OCI-LY7 (cell line): ENCODE results near the gene PIWIL1. TPM values are rescaled to one million over a fixed set of nuclear protein-coding genes. Genes with fewer than 3 reads are reported as not detected.

Source experiments
- BruUV-seq: library from RNA; stranded (reverse); fragments of 400-500 nt; replicated peaks from 2 replicates; lab custom pipeline; 2021; lab: Mats Ljungman, UMichigan
- CTCF ChIA-PET: fragments of 300-600 bp; sonication (Branson Sonifier 250); formaldehyde crosslinking; loops from one replicate; lab custom pipeline; 2022; ENCODE audit warnings: antibody characterized with exemption; ENCODE audit not compliant: unreplicated experiment; lab: Charles Lee
- POLR2A ChIA-PET: fragments of 300-600 bp; sonication (Branson Sonifier 250); formaldehyde crosslinking; loops from one replicate; lab custom pipeline; 2022; ENCODE audit warnings: antibody characterized with exemption; lab: Charles Lee
- DNase-seq: peaks from one replicate; pipeline ENCODE4 v3.0.0-alpha.2; 2015; ENCODE audit warnings: low spot score
- H2AFZ ChIP-seq: fragments of 200-600 bp; sonication (generic), shearing (Covaris generic); 2 replicates; pipeline ENCODE4 v1.6.1; 2014; ENCODE audit warnings: mild to moderate bottlenecking, antibody characterized with exemption, low read length, moderate library complexity
- H3K27ac ChIP-seq: fragments of 200-600 bp; sonication (generic); 2 replicates; pipeline ENCODE4 v1.5.1; 2014; ENCODE audit warnings: mixed run types, low read depth, mild to moderate bottlenecking, moderate library complexity, low read length, inconsistent platforms; ENCODE audit not compliant: poor library complexity, severe bottlenecking
- H3K36me3 ChIP-seq: fragments of 200-600 bp; sonication (generic); 2 replicates; pipeline ENCODE4 v1.6.1; 2014; ENCODE audit warnings: mild to moderate bottlenecking, antibody characterized with exemption, low read length, moderate library complexity, mixed read lengths; ENCODE audit not compliant: insufficient read depth
- H3K4me1 ChIP-seq: fragments of 200-600 bp; sonication (generic); 2 replicates; pipeline ENCODE4 v1.5.1; 2014; ENCODE audit warnings: mild to moderate bottlenecking, low read length; ENCODE audit not compliant: insufficient read depth, poor library complexity, severe bottlenecking
- H3K4me2 ChIP-seq: fragments of 200-600 bp; sonication (generic); 2 replicates; pipeline ENCODE4 v1.6.1; 2014; ENCODE audit warnings: mild to moderate bottlenecking, low read length
- H3K4me3 ChIP-seq: fragments of 200-600 bp; sonication (generic); 2 replicates; pipeline ENCODE4 v1.5.1; 2014; ENCODE audit warnings: mild to moderate bottlenecking, low read depth, low read length; ENCODE audit not compliant: poor library complexity, severe bottlenecking
- H3K79me2 ChIP-seq: fragments of 200-600 bp; sonication (generic); 2 replicates; pipeline ENCODE4 v1.6.1; 2016; ENCODE audit warnings: low read depth, mild to moderate bottlenecking, low read length, moderate library complexity, mixed read lengths; ENCODE audit not compliant: insufficient read depth
- H3K9me2 ChIP-seq: fragments of 200-600 bp; sonication (generic); 2 replicates; pipeline ENCODE4 v1.6.1; 2016; ENCODE audit warnings: mild to moderate bottlenecking, low read length, mixed read lengths; ENCODE audit not compliant: insufficient read depth
- H3K9me3 ChIP-seq: fragments of 200-600 bp; sonication (generic); 2 replicates; pipeline ENCODE4 v1.6.1; 2014; ENCODE audit warnings: mild to moderate bottlenecking, mixed run types, low read length, mixed read lengths
- H4K20me1 ChIP-seq: fragments of 200-600 bp; sonication (generic); 2 replicates; pipeline ENCODE4 v1.6.1; 2014; ENCODE audit warnings: mild to moderate bottlenecking, antibody characterized with exemption, low read length, moderate library complexity, mixed read lengths; ENCODE audit not compliant: insufficient read depth
- CTCF ChIP-seq: fragments of 200-600 bp; sonication (generic); conservative IDR thresholded peaks from 2 replicates; pipeline ENCODE4 v1.5.1; 2014; ENCODE audit warnings: mild to moderate bottlenecking, antibody characterized with exemption, low read length, moderate library complexity, mixed read lengths
- EZH2phosphoT487 ChIP-seq: fragments of 200-600 bp; sonication (generic); IDR thresholded peaks from 2 replicates; pipeline ENCODE4 v1.6.1; 2018; ENCODE audit warnings: low read depth, borderline replicate concordance, mild to moderate bottlenecking, mixed run types, antibody characterized with exemption, low read length, moderate library complexity, mixed read lengths
- intact Hi-C: fragments of 100-400 bp; cut with micrococcal nuclease; formaldehyde crosslinking; loops from one replicate; pipeline ENCODE4 v1.10.0; 2022; ENCODE audit not compliant: unreplicated experiment
- total RNA-seq, 2 experiments: library from RNA; depleted of rRNA in 1 of 2; stranded (reverse); fragments of >200 nt in 1 of 2; shearing (Covaris generic) in 1 of 2; gene quantifications; 2 replicates each; pipeline ENCODE4 v1.2.3, GENCODE V29; 2014 to 2022

Gene PIWIL1
- total RNA-seq, 2 experiments from 2014 or later = not detected

GRCh38 chr12:130330685-130331084 is 7.0 kb upstream of the PIWIL1 start:
- H3K36me3 ChIP-seq = no peaks in the 10 kb centered on the region
- H3K9me2 ChIP-seq = no peaks in the 10 kb centered on the region
- H2AFZ ChIP-seq = no peak overlapping the region
- H3K9me3 ChIP-seq = no peaks in the 10 kb centered on the region
- no peak for TF ChIP-seq EZH2phosphoT487
- TF ChIP-seq CTCF = no peak
- H3K4me2 ChIP-seq = no peak overlapping the region
- no peak overlapping the region for H3K4me3 ChIP-seq
- intact Hi-C loops = no loop called here
- CTCF ChIA-PET = no interaction called here
- POLR2A ChIA-PET = no interaction called here
- no peaks in the 10 kb centered on the region for H3K79me2 ChIP-seq
- no peaks in the 10 kb centered on the region for H3K4me1 ChIP-seq
- H3K27ac ChIP-seq = no peak overlapping the region
- DNase-seq = no peak
- H4K20me1 ChIP-seq = no peaks in the 10 kb centered on the region
- no TSS peak for BruUV-seq

- H3K9me3 ChIP-seq = no peaks in the 10 kb centered on the region
- no peak overlapping the region for H3K4me2 ChIP-seq
- H2AFZ ChIP-seq = no peak overlapping the region
- H3K4me1 ChIP-seq = no peaks in the 10 kb centered on the region
- H4K20me1 ChIP-seq = no peaks in the 10 kb centered on the region
- no peak overlapping the region for H3K4me3 ChIP-seq
- H3K9me2 ChIP-seq = no peaks in the 10 kb centered on the region
- intact Hi-C loops = no loop called here
- DNase-seq = no peak
- H3K79me2 ChIP-seq = no peaks in the 10 kb centered on the region
- ChIA-PET CTCF (no interaction called here), POLR2A (no interaction called here)
- TF ChIP-seq CTCF (no peak), EZH2phosphoT487 (no peak)
- no peak overlapping the region for H3K27ac ChIP-seq
- BruUV-seq = no TSS peak
- H3K36me3 ChIP-seq = no peaks in the 10 kb centered on the region
Measured at GRCh38 chr12:130331146-130331545, 6.5 kb upstream of the PIWIL1 start.

GRCh38 chr12:130333341-130333740 is 4.3 kb upstream of the PIWIL1 start:
- CTCF ChIA-PET = no interaction called here
- DNase-seq = no peak
- no peak overlapping the region for H2AFZ ChIP-seq

More at GRCh38 chr12:130333341-130333740, 4.3 kb upstream of the PIWIL1 start:
- BruUV-seq = no TSS peak
- no peaks in the 10 kb centered on the region for H4K20me1 ChIP-seq
- H3K9me3 ChIP-seq = no peaks in the 10 kb centered on the region
- no peaks in the 10 kb centered on the region for H3K79me2 ChIP-seq
- no peaks in the 10 kb centered on the region for H3K36me3 ChIP-seq
- no peak overlapping the region for H3K4me2 ChIP-seq
- H3K27ac ChIP-seq = no peak overlapping the region
- intact Hi-C loops = no loop called here
- no peak overlapping the region for H3K4me3 ChIP-seq
- H3K4me1 ChIP-seq = no peaks in the 10 kb centered on the region
- POLR2A ChIA-PET = no interaction called here
- H3K9me2 ChIP-seq = no peaks in the 10 kb centered on the region
- TF ChIP-seq EZH2phosphoT487 (no peak), CTCF (0 out of 2 replicates have a peak, but pooled peaks have one; percentile 16)
